Adrenal gland (tissue), 12 donors: ENCODE measurements around the gene BCL2. TPM values are rescaled to one million over a fixed set of nuclear protein-coding genes. Genes with fewer than 3 reads are reported as not detected.

Experiments
- DNase-seq, 7 donors: peaks; one replicate each; pipeline ENCODE4 v3.0.0-alpha.2; 2019 to 2020
- H3K27ac ChIP-seq, 5 donors: fragments of 200-600 bp; sonication (generic) in 4 of 5; 1 replicate in 3 of 5; 2 replicates in 2 of 5; pipeline versions ENCODE4 v1.5.1 to v1.8.0; 2016 to 2020; ENCODE audit warnings: mild to moderate bottlenecking in 1 of 5
- H3K27me3 ChIP-seq: fragments of 200-600 bp; 2 replicates; pipeline ENCODE4 v1.8.0; 2021
- H3K36me3 ChIP-seq, 2 donors: fragments of 200-600 bp; replicated peaks in 1 of 2; 1 replicate in 1 of 2; 2 replicates in 1 of 2; pipeline versions ENCODE4 v1.5.1 to v1.8.0; 2018 to 2022
- H3K4me1 ChIP-seq, 2 donors: fragments of 200-600 bp; replicated peaks in 1 of 2; 1 replicate in 1 of 2; 2 replicates in 1 of 2; pipeline versions ENCODE4 v1.5.1 to v1.8.0; 2018 to 2021
- H3K4me3 ChIP-seq, 4 donors: fragments of 200-600 bp; sonication (generic) in 3 of 4; one replicate each; pipeline ENCODE4 v1.5.1; 2016 to 2018
- H3K9me3 ChIP-seq, 3 donors: fragments of 200-600 bp; sonication (generic) in 1 of 3; replicated peaks in 1 of 3; 1 replicate in 2 of 3; 2 replicates in 1 of 3; pipeline versions ENCODE4 v1.5.1 to v1.8.0; 2016 to 2021
- POLR2A ChIP-seq, 2 donors: fragments of 450-650 bp; IDR thresholded peaks; one replicate each; pipeline ENCODE4 v1.6.1; 2017; ENCODE audit warnings: antibody characterized with exemption in 2 of 2, mild to moderate bottlenecking in 2 of 2, moderate library complexity in 1 of 2
- WGBS, 4 donors: extraction: QIAGEN DNeasy Blood & Tissue Kit in 2 of 4; methylation state at CpG; one replicate each; pipeline versions ENCODE4 v1.1.5 to v1.1.7; 2013 to 2017; 5-methylcytosine and 5-hydroxymethylcytosine counted together
- intact Hi-C, 2 donors: fragments of 100-400 bp; cut with DNase I; formaldehyde crosslinking; loops; one replicate each; pipeline versions ENCODE4 v1.14.1 to v1.15.0; 2022 to 2023
- polyA plus RNA-seq, 3 donors: library from polyadenylated mRNA; stranded (reverse); fragments of 200-250 nt in 2 of 3; fragments of 350-450 nt in 1 of 3; fragmentation: Illumina TruSeq in 1 of 3; extraction: RNeasy Lipid Tissue Mini Kit (QIAGEN cat#74804) in 1 of 3; gene quantifications; one replicate each; pipeline ENCODE4 v1.2.3, GENCODE V29; 2013 to 2014
- total RNA-seq, 9 donors: library from RNA; depleted of rRNA in 4 of 9; stranded (reverse); fragments of >200 nt in 4 of 9; fragments of 120-200 nt in 1 of 9; fragmentation: NEBNext Ultra II Directional in 1 of 9; extraction: Animal tissue kit (Norgen Biotek cat#: 25700) in 1 of 9; gene quantifications; one replicate each; pipeline versions ENCODE4 v1.1.0 to v1.2.4, GENCODE V29; 2013 to 2023
- TF ChIP-seq, protein P1 (sequence below), 6 experiments: fragments of 450-650 bp in 4 of 6; fragments of 200-600 bp in 2 of 6; sonication (generic) in 1 of 6; IDR thresholded peaks; 1 replicate in 5 of 6; 2 replicates in 1 of 6; pipeline versions ENCODE4 v1.5.1 to v1.8.0; 2016 to 2021; ENCODE audit warnings: antibody characterized with exemption in 6 of 6, mild to moderate bottlenecking in 2 of 6, moderate library complexity in 1 of 6
- donor health status: healthy with polysubstance abuse.
- donor health status: Bipolar disorder and iron deficiency.
- donor health status: DM: yes; HTN: yes; CAD: no.
- donor health status: DM: no; HTN: no; CAD: no.
- donor health status: DM: no; HTN: no; CAD: no.
- donor health status: DM: yes; HTN: yes; CAD: no.

Gene BCL2
- total and polyA plus RNA-seq, 12 donors = 0.85 to 7.7 (median 3.4) TPM

GRCh38 chr18:63105636-63106316, 213.8 kb downstream of the BCL2 start:
- no peak overlapping the region for H3K27ac ChIP-seq

DNA sequence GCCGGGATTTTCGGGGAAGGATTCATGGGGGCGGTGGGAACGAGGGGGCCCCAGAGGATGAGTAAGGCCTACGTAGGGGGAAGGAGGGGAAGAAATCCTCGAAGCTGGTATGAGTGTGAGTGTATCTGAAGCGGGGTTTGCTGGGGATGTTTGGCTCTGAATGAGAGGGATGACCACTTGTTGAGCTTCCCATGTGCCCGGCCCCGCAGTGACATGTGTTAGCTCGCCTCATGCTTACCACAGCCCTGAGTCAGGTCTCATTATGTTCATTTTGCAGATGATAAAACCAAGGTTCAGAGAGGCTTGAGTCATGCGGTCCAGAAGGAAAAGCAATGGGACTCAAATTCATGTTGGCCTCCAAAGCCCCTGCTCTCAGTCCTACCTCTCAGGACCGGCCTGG, 214.7 kb downstream of the BCL2 start:
- WGBS, 4 donors = 92 to 97% (median 95%) methylated on average over 12 of the region's 12 CpGs
- DNase-seq = no peak
- Histone ChIP-seq H3K9me3 (no peaks in the 10 kb centered on the region), H3K27me3 (peaks cover 3% of the 10 kb centered on the region), H3K4me3 (no peak overlapping the region), H3K36me3 (no peaks in the 10 kb centered on the region), H3K4me1 (no peaks in the 10 kb centered on the region), H3K27ac (no peak overlapping the region)
- TF ChIP-seq, protein P1, sequence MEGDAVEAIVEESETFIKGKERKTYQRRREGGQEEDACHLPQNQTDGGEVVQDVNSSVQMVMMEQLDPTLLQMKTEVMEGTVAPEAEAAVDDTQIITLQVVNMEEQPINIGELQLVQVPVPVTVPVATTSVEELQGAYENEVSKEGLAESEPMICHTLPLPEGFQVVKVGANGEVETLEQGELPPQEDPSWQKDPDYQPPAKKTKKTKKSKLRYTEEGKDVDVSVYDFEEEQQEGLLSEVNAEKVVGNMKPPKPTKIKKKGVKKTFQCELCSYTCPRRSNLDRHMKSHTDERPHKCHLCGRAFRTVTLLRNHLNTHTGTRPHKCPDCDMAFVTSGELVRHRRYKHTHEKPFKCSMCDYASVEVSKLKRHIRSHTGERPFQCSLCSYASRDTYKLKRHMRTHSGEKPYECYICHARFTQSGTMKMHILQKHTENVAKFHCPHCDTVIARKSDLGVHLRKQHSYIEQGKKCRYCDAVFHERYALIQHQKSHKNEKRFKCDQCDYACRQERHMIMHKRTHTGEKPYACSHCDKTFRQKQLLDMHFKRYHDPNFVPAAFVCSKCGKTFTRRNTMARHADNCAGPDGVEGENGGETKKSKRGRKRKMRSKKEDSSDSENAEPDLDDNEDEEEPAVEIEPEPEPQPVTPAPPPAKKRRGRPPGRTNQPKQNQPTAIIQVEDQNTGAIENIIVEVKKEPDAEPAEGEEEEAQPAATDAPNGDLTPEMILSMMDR (IDR thresholded peaks at IDR 0.05) = no peak
- no peak for TF ChIP-seq POLR2A (IDR thresholded peaks at IDR 0.05)
- intact Hi-C loops = no loop called here

More at GRCh38 chr18:63105636-63106316, 213.8 kb downstream of the BCL2 start:
- no peaks in the 10 kb centered on the region for H3K36me3 ChIP-seq
- no peak overlapping the region for H3K4me3 ChIP-seq
- H3K9me3 ChIP-seq = no peaks in the 10 kb centered on the region
- no peak for TF ChIP-seq POLR2A (IDR thresholded peaks at IDR 0.05)
- TF ChIP-seq, protein P1 (IDR thresholded peaks at IDR 0.05) = no peak
- H3K4me1 ChIP-seq = no peaks in the 10 kb centered on the region
- DNase-seq = no peak
- intact Hi-C loops = no loop called here
- H3K27me3 ChIP-seq = peaks cover 3% of the 10 kb centered on the region
- 93 to 96% (median 95%) methylated on average over 14 of the region's 14 CpGs for WGBS, 4 donors

- Histone ChIP-seq H3K36me3 (no peaks in the 10 kb centered on the region), H3K27ac (no peak overlapping the region), H3K9me3 (no peaks in the 10 kb centered on the region), H3K27me3 (peaks cover 3% of the 10 kb centered on the region), H3K4me3 (no peak overlapping the region), H3K4me1 (no peaks in the 10 kb centered on the region)
- WGBS, 4 donors = 73 to 81% (median 79%) methylated on average over 7 of the region's 7 CpGs
- intact Hi-C loops = no loop called here
- DNase-seq = no peak
- TF ChIP-seq, protein P1 (IDR thresholded peaks at IDR 0.05) = no peak
- TF ChIP-seq POLR2A (IDR thresholded peaks at IDR 0.05) = no peak
Observed at GRCh38 chr18:63102941-63103744, 216.4 kb downstream of the BCL2 start.

DNA sequence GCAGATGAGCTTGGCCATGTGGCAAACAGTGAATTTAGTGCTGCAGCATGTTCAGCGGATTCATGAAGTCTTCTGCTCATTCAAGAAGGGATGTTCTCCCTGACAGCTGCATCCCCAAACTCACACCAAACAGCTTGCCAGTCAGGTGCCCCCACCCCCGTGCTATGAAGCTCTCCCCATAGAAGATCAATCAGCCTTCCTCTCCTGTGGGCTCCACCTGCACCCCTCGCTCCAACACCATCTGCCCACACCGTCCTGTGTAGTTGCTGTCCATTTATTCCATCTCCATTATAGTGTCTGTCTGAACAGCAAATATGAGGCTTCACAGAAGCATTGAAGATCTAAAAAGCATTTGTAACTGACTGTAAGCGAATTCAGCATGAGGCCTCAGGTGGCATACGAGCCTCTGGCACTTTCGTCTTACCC, 218.9 kb downstream of the BCL2 start:
- 85 to 90% (median 86%) methylated on average over 7 of the region's 7 CpGs for WGBS, 4 donors
- DNase-seq = no peak
- H3K36me3 ChIP-seq = no peaks in the 10 kb centered on the region
- no peaks in the 10 kb centered on the region for H3K9me3 ChIP-seq
- TF ChIP-seq, protein P1 (IDR thresholded peaks at IDR 0.05) = no peak
- no peak for TF ChIP-seq POLR2A (IDR thresholded peaks at IDR 0.05)
- intact Hi-C loops = no loop called here
- H3K4me3 ChIP-seq = no peak overlapping the region
- no peak overlapping the region for H3K27ac ChIP-seq
- H3K4me1 ChIP-seq = no peaks in the 10 kb centered on the region
- peaks cover 3% of the 10 kb centered on the region for H3K27me3 ChIP-seq
